Measurements from ENCODE around the gene TMEM92. TPM values are rescaled to one million over a fixed set of nuclear protein-coding genes. Genes with fewer than 3 reads are reported as not detected.
A peak's percentile ranks its signal among the peaks of the same experiment; 100 is the strongest.

The TMEM92 gene
- total RNA-seq, 1 experiment from 2014 or later: 6.6 TPM

- no TSS peak for BruUV-seq (replicated peaks)
- no peaks in the 10 kb centered on the region for H3K27me3 ChIP-seq (ENCODE audit: insufficient read depth, low read length)
- no peak overlapping the region for H3K9ac ChIP-seq (ENCODE audit: low read length)
- H3K79me2 ChIP-seq (ENCODE audit: insufficient read depth, low read length): no peaks in the 10 kb centered on the region
- DNase-seq (ENCODE audit: low read depth, low spot score): no peak
- no peaks in the 10 kb centered on the region for H4K20me1 ChIP-seq (ENCODE audit: insufficient read depth)
- CTCF ChIA-PET: interaction anchor here (0.6 to 1.7 kb wide), 6 partner anchors 12 to 117 kb away, joined by 3 to 8 read pairs (median 3); no protein-coding TSS in a partner anchor
- no peak overlapping the region for H2AFZ ChIP-seq (ENCODE audit: low read depth, low read length, poor library complexity, severe bottlenecking)
- H3K36me3 ChIP-seq (ENCODE audit: control insufficient read depth in 1 of 2, insufficient read depth in 2 of 2, low read length in 2 of 2): no peaks in the 10 kb centered on the region
- H3K27ac ChIP-seq (ENCODE audit: low read depth, low read length): no peak overlapping the region
- H3K9me2 ChIP-seq (ENCODE audit: insufficient read depth): no peaks in the 10 kb centered on the region
- peaks cover 23 to 44% of the 10 kb centered on the region in 2 experiments for H3K4me1 ChIP-seq (ENCODE audit: control insufficient read depth in 1 of 2, insufficient read depth in 2 of 2, low read length in 2 of 2)
- H3K4me2 ChIP-seq (ENCODE audit: low read length): peak overlapping the region; percentile 66; the same call in 1 of the 2 replicates
- intact Hi-C loops (cut with micrococcal nuclease): no loop called here
- ATAC-seq: no peak
- POLR2A ChIA-PET: interaction anchor here (1.6 kb wide), 1 partner anchor 80 kb away, joined by 3 read pairs; no protein-coding TSS in a partner anchor
- H3K9me3 ChIP-seq (ENCODE audit: control insufficient read depth in 1 of 2, insufficient read depth in 1 of 2, low read depth in 1 of 2, low read length in 2 of 2): no peaks in the 10 kb centered on the region
- no peak for TF ChIP-seq JUND (IDR thresholded peaks at IDR 0.05)
- no peak for TF ChIP-seq CTCF (IDR thresholded peaks at IDR 0.05 in 2 of 3, conservative IDR thresholded peaks at IDR 0.05 in 1 of 3; ENCODE audit: borderline replicate concordance in 1 of 3, insufficient read depth in 1 of 3, low read depth in 2 of 3, low read length in 2 of 3)
- TF ChIP-seq SP1 (IDR thresholded peaks at IDR 0.05; ENCODE audit: low read depth): no peak
- TF ChIP-seq MAX (IDR thresholded peaks at IDR 0.05): no peak
- TF ChIP-seq EZH2phosphoT487 (IDR thresholded peaks at IDR 0.05; ENCODE audit: borderline replicate concordance): no peak
- TF ChIP-seq TCF7L2 (IDR thresholded peaks at IDR 0.05; ENCODE audit: borderline replicate concordance, extremely low read depth, insufficient read depth, insufficient read length): no peak
- TF ChIP-seq ZFX (IDR thresholded peaks at IDR 0.05): no peak
- no peak for TF ChIP-seq SRF (IDR thresholded peaks at IDR 0.05; ENCODE audit: low read depth)
- TF ChIP-seq REST (IDR thresholded peaks at IDR 0.05; ENCODE audit: low read depth): no peak
- TF ChIP-seq POLR2A (IDR thresholded peaks at IDR 0.05; ENCODE audit: borderline replicate concordance, extremely low read depth, insufficient read depth, insufficient read length): no peak
- TF ChIP-seq RAD21 (IDR thresholded peaks at IDR 0.05; ENCODE audit: low read depth): no peak
- no peak for TF ChIP-seq EGR1 (IDR thresholded peaks at IDR 0.05; ENCODE audit: low read depth)
- no peak for TF ChIP-seq ATF3 (IDR thresholded peaks at IDR 0.05)
- TF ChIP-seq ZNF274 (IDR thresholded peaks at IDR 0.05; ENCODE audit: low read depth, low read length): no peak
- TF ChIP-seq POLR2AphosphoS5 (IDR thresholded peaks at IDR 0.05; ENCODE audit: low read depth, low read length): no peak
- TF ChIP-seq EZH2 (IDR thresholded peaks at IDR 0.05): no peak
- RAD21 ChIA-PET (ENCODE audit: low non-redundant PET in 1 of 2, low total read pairs in 2 of 2, uncharacterized antibody in 2 of 2, unreplicated experiment in 2 of 2): interaction anchor here in 1 of 2 experiments (1.3 kb wide), 1 partner anchor 17 kb away, joined by 4 read pairs; no protein-coding TSS in a partner anchor
- no peak overlapping the region for H3K4me3 ChIP-seq (replicated peaks in 1 of 2; ENCODE audit: low read depth in 1 of 2, low read length in 2 of 2)
These were observed 6.7 kb downstream of the TMEM92 start for GRCh38 chr17:50280801-50281441.
